ENCODE data around the gene GRAMD1A. TPM values are rescaled to one million over a fixed set of nuclear protein-coding genes. Genes with fewer than 3 reads are reported as not detected.

The GRAMD1A gene
- total and polyA plus RNA-seq, 9 of the 15 experiments (the other 6 are each of a cell fraction or from before 2014, with no cell fraction given) = 1.4 to 63.8 (median 38.5) TPM

- TF ChIP-seq ATF1 (CRISPR knock-in tag; IDR thresholded peaks at IDR 0.05) (peak; percentile 32; the same call in 1 of the 2 replicates), ATF1 (tag; IDR thresholded peaks at IDR 0.05) (peak; percentile 70), ZBTB12 (CRISPR knock-in tag; IDR thresholded peaks at IDR 0.05) (0 out of 2 replicates have a peak, but pooled peaks have one; percentile 9), GMEB1 (CRISPR knock-in tag; IDR thresholded peaks at IDR 0.05) (no peak), EGR1 (conservative IDR thresholded peaks at IDR 0.05) (peak; percentile 58), ZFP36 (IDR thresholded peaks at IDR 0.05; ENCODE audit: low read depth, low read length, partially characterized antibody) (no peak), NEUROD1 (IDR thresholded peaks at IDR 0.05; ENCODE audit: borderline replicate concordance, low read depth, low read length, partially characterized antibody) (no peak), FOS (IDR thresholded peaks at IDR 0.05; ENCODE audit: extremely low read depth, insufficient read length) (no peak), TBP (optimal IDR thresholded peaks at IDR 0.05; ENCODE audit: low read depth, low read length) (peak; percentile 51), RBM15 (IDR thresholded peaks at IDR 0.05; ENCODE audit: insufficient read depth, low read length) (no peak), CBFA2T2 (conservative IDR thresholded peaks at IDR 0.05) (no peak), FOXO4 (CRISPR knock-in tag; IDR thresholded peaks at IDR 0.05) (no peak), FOXA3 (CRISPR knock-in tag; conservative IDR thresholded peaks at IDR 0.05 in 1 of 2, IDR thresholded peaks at IDR 0.05 in 1 of 2) (no peak), HMG20B (CRISPR knock-in tag; IDR thresholded peaks at IDR 0.05) (no peak), PHB2 (IDR thresholded peaks at IDR 0.05; ENCODE audit: low read depth) (no peak), HCFC1 (IDR thresholded peaks at IDR 0.05; ENCODE audit: low read depth, low read length) (no peak)
- TF ChIP-seq, protein P1, sequence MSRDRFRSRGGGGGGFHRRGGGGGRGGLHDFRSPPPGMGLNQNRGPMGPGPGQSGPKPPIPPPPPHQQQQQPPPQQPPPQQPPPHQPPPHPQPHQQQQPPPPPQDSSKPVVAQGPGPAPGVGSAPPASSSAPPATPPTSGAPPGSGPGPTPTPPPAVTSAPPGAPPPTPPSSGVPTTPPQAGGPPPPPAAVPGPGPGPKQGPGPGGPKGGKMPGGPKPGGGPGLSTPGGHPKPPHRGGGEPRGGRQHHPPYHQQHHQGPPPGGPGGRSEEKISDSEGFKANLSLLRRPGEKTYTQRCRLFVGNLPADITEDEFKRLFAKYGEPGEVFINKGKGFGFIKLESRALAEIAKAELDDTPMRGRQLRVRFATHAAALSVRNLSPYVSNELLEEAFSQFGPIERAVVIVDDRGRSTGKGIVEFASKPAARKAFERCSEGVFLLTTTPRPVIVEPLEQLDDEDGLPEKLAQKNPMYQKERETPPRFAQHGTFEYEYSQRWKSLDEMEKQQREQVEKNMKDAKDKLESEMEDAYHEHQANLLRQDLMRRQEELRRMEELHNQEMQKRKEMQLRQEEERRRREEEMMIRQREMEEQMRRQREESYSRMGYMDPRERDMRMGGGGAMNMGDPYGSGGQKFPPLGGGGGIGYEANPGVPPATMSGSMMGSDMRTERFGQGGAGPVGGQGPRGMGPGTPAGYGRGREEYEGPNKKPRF (IDR thresholded peaks at IDR 0.05; ENCODE audit: low read depth, low read length) = no peak
These were observed at the start of gene GRAMD1A (continued) for GRCh38 chr19:34999498-35000337.
